ENCODE measurements around the gene LRRC4C.
"Not testable (repeated sequence)": the region's sequence is repeated elsewhere in the genome, so short reads cannot be mapped to it uniquely, and the experiment has no call there.

The LRRC4C gene

DNA sequence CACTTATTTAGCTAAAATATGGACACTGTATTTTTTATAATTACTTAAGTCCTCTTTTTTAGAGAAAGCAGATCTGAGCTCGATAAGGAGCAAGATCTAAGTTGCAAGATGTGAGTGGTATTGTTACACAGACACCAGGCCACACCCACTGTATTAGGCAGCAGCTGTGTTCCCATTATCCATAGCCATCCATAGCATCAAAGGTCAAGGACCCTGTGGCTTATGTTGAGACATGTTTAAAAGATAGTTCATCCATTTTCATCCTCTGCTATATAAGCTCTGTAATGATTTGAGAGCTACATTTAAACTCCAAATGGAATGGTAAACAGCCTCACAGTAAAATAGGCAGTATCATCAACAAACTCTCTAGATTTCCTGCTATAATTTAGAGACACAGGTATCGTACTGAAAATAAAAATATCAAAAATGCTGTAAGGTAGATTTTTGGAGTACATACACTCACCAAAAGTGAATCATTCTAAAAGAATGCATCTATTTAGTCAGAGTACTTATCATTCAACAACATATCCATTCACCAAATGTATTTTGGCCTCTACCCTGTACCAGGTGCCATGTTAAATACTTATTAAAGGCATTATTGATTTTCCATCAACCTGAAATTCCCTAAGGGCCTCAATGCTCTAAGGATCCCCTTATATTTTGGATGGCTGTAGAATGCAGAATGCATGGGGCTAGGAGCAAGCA lies 574.0 kb downstream of the LRRC4C start:
- FAIRE-seq, result no peak
- no peak for DNase-seq (ENCODE audit: low spot score)

DNA sequence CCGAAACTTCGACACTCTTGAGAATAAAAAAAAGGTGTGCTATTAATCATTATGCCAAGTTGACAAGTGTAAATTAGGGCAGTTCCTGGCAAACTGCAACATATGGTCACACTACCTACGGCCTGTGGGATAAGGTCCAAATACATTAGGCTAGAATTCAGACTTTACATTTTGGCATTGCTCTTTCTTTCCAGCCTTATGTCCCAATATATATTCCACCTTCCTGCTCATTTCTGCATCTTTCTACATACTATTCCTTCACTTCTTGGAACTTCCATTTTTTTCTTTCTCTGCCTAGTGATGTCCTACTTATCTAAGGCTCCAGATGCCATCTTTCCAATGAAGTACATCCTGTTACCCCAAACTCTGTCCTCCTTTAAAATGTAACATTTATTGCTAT lies 577.2 kb downstream of the LRRC4C start:
- FAIRE-seq, result no peak
- DNase-seq (ENCODE audit: low spot score), result no peak

DNA sequence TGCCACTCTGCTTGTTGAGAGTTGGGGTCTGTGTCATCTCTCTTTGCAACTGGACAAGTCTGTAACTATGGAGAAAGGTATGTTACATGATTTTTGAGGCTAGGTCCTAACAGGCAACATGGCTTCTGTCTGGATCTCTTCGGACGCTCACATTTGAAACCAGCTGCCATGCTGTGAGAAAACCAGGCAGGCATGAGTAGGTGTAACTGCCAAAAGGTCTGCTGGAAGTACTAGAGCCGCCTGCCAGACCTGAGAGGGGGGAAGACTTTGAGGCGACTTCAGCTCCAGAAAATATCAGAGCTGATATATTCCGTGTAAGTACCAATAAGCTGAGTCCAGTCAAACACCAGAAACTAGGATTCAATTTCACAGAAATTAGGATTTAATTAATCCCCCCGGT lies 579.5 kb downstream of the LRRC4C start:
- DNase-seq (ENCODE audit: low spot score) (no peak), FAIRE-seq (no peak)

DNA sequence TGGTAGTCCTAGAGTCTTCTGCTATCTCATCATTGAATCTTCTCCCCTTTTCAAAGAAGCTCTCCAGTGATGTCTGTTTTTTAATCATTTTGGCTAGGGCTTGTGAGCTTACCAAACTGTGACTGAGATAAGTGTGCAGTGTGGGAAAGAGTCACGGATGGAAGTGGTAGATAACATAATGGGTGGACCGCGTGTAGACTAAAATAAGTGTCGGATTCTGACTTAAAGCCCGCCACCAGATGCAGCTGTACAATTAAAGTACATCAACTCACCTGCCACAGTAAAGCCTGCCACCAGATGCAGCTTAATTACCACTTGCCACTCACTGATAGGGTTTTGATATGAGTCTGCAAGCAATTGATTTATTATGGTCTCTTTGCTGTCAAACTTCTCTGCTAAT lies 581.5 kb downstream of the LRRC4C start:
- FAIRE-seq (no peak), DNase-seq (ENCODE audit: low spot score) (no peak)

DNA sequence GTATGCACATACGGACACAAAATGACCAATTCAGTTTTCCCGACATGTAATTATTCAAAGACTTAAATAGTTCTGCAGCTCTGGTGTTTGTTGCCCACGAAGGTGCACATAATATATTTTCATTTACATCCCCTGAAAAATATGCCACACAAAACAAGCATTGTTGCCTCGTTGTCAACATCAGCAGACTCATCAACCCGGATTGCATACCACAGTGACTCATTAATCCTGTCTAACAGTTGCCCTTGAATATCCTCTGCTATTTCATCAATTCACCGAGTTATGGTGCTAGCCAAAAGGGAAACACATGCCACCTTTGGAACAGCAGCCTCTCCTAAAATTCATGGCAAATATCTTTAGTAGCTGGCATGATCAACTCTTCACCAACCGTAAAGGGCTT lies 582.2 kb downstream of the LRRC4C start:
- FAIRE-seq, result no peak
- peak; percentile 48 for DNase-seq (ENCODE audit: low spot score)

DNA sequence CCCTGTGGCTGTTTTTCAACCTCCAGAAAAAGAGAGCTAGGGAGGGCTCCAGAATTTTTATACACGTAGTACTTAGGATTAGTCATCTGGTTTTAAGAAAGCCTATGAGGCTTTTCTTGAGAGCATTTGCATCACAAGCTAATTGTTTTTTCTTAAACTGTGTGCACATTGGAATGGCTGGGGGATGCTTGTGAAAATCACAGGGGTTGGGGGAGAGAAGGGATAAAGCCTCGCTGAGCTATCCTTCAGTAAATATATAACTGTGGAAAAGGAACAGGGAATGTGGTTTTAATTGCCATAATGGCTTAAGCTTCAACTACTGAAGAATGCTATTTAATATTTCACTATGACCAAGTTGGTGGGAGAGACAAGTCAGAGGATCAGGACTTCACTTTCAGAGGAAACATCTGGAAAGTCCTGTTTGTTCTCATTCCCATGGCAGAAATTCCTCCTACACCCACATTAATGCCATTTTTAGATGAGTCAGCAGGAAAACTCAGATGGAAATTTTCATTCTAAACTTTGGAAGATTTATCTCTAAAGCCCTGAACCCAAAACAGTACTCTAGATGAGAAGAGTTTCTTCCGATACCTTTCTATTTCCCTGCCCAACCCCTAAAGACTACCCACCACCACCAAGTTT lies 591.3 kb downstream of the LRRC4C start:
- DNase-seq (ENCODE audit: low spot score), result peak; percentile 55
- FAIRE-seq, result peak; percentile 58

DNA sequence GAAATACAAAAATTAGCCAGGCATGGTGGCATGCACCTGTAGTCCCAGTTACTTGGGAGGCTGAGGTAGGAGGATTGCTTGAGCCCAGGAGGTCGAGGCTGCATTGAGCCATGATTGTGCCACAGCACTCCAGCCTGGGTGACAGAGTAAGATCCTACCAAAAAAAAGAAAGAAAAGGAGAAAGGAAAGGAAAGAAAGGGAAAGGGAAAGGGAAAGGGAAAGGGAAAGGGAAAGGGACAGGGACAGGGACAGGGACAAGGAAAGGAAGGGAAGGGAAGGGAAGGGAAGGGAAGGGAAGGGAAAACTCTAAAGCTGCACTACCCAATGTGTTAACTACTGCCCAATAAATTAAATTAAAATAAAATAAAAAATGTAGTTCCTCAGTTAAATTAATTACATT lies 601.7 kb downstream of the LRRC4C start:
- not testable (repeated sequence) for DNase-seq (ENCODE audit: low spot score); FAIRE-seq

DNA sequence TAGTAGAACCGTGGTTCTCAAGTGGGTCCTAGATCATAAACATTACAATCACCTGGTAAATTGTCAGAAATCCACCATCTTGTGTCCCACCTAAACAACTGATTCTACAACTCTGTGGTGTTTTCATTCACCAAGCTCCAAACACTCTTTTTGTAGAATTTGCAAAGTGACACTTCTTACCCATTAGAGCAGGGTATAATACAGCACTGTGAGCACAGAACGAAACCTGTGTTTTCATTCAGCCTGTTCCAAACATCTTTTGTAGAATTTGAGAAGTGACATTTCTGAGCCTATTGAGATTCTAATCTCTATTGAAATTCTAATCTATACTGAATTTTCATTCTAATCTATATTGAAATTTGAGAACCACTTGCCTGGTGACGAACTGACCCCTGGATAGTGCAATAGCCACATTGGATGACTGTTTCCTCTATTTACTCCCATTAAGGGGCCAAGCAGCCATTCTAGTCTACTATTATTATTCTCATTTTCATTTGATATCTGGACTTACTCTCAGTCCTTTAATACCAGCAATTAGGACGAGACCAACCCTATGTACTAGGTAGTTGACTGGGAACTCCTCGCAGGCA lies 616.6 kb downstream of the LRRC4C start:
- no peak for FAIRE-seq
- no peak for DNase-seq (ENCODE audit: low spot score)

DNA sequence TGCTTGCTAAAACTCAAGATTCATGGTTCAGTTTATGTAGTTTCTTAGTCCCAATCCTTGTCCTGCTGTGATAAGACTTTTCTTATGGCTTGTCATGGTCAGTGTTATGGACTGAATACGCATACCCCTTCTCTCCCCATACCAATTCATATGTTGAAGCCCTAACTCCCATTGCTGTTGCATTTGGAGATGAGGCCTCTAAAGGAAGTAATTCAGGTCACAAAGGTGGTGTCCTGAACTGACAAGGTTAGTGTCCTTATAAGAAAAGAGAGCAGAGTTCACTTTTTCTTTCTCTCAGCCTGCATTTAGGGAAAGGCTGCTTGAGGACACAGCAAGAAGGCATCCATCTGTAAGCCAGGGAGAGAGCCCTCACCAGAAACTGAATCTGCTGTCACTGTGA lies 618.2 kb downstream of the LRRC4C start:
- FAIRE-seq, result no peak

DNA sequence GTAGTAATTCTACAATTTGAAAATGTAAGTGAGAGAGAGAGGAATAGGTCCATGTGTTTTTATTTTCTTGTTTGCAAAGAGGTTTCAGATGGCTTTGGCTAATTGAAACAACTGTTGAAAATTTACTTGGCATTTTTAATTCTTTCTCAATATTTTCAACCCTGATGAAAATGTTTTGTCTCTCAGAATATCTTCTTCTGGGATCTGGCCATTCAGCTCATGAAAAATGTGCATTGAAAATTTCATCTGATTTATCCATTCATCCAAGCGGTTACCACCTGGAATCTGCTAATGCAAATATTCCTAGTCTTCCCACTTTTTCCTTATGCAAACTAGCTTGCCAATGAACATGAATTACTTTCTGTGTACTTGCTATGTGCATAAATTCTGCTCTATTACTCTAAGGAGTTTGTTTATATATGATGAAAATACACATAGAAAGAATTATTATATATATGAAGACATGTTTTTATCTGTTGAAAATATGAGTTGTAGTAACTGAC lies 621.2 kb downstream of the LRRC4C start:
- DNase-seq (ENCODE audit: low spot score) (no peak), FAIRE-seq (no peak)

More for the DNA sequence above, 618.2 kb downstream of the LRRC4C start:
- no peak for DNase-seq (ENCODE audit: low spot score)

DNA sequence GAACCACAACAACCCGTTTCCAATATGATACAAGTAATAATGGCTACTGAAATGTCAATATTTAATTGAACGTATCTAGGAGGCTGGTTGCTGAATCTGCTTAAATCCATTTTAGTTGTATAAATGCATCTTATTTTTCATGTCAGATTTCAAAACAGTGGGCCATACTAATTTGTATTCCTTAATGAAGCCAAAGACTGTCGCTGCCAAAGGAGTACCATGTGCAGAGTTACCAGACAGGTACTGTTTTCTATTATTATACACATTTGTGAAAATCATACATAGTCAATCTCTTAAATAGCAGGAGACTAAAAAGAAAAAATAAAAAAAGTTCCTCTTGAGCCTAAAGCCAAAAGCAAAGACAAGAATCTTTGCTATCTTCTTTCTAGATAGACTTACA lies 632.3 kb downstream of the LRRC4C start:
- no peak for FAIRE-seq
- DNase-seq (ENCODE audit: low spot score), result no peak

DNA sequence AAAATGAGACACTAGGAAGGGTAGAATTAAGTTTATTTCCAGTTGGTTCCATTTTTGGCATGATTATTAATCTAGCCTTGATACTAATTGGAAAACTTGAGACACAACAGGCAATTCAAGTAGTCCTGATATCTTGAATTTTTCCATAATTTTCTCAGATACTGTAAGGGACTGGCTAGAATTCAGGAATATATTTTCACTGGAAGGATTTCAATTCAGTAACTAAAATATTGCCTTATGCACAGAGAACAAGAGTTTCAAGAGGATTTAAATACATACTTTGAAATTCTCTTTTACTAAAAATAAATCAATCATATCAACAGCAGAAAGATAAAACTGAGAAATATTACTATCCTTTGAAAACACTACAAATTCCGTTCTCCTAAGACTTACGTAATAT lies 632.9 kb downstream of the LRRC4C start:
- DNase-seq (ENCODE audit: low spot score) (no peak), FAIRE-seq (no peak)

DNA sequence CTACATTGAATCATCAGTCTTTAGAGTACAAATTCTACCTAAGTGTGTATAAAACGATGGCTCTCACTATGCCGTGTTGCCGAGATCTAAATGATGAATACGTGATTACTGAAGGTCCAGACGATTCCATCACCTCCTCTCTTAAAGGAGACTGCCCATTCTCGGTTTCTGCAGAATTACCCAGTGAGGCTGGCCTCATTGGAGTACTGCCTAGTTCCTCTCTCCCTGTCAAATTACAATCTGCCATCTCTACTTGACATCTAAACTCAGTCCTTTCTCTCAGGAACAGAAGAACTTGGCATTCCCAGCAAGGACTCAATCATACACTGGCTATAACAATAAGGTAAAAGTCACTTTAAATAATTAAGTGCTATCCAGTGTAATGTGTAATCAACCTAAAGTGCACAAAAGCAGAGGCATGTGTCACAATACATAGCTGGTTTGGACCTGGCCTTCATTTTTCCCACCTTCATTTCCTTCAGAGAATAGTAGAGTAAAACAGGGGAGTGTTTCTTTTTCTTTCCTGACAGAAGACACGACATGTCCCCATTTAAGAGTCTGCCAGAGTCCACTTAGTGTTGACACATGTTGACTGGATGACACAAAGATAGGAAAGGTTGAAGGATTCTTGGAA lies 634.1 kb downstream of the LRRC4C start:
- no peak for DNase-seq (ENCODE audit: low spot score)
- no peak for FAIRE-seq

DNA sequence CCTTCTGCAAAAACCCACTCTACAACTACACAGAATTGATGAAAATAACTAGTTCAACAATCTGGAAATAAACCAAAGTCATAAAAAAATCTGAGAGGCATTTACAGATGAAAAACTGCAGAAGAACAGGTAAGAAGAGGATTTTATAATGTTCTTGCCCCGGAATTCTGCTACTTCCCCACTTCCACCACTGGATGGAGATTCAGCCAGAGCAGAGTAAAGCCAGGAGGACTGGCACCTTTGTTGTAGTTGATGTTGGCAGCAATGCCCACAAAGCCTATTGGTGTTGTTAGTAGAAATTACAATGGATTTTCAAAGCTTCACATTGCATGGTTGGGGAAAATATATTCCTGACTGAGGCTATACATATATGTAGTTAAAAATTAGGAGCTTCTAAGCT lies 640.2 kb downstream of the LRRC4C start:
- DNase-seq (ENCODE audit: low spot score) (no peak), FAIRE-seq (no peak)

DNA sequence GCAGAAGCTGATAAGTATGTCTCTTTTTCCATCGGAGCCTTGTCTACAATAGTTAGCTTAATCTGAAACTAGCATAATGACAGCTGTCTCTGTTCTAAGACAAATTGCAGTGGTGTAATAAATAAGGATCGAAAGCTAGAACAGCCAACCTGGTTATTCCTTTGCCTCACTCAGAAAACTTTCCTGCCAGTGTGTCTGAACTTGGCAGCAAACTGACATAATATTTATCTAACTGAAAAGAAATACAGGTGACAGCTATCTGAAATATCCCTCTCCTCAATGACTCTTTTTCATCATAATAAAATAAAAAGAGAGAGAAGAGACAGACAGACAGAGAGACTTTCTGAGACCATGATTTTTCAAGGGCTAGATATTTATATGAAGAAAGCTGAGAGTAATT lies 642.5 kb downstream of the LRRC4C start:
- FAIRE-seq (no peak), DNase-seq (ENCODE audit: low spot score) (no peak)

DNA sequence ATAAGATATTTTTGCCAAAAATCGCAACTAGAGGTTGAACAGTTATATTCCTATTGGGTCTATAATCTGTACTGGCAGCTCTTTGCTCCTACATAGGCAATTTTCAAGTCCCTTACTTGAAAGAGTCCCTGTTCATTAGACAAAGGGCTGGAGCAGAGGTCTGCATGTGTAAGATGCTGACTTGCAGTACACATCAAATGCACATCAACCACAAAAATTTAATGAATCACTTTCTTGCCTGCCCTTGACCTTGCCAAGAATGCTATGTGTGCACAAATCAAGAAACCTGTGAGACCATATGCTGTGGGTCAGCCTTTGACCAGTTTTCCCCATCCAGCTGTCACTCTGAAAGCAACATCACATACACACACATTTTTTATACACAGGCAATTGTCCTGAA lies 661.5 kb downstream of the LRRC4C start:
- peak; percentile 90 for FAIRE-seq
- peak; percentile 84 for DNase-seq (ENCODE audit: low spot score)

DNA sequence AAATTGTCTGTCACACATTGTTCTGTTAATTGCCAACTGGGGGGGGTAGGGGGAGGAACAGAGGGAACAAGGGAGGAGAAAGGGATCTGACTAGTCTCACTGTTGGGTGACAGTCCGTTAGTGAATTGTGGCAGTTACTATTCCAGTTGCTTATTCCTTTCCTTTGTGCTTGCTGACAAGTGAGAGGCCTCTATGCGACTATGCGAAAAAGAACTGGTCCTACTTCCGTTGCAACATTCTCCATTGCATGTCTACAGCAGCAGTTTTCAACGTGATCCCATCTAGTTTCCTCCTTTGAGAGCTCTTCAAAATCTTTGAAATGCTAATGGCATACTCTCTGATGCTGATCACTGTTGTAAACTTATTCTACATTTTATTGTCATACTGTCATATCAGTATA lies 672.2 kb downstream of the LRRC4C start:
- no peak for FAIRE-seq

DNA sequence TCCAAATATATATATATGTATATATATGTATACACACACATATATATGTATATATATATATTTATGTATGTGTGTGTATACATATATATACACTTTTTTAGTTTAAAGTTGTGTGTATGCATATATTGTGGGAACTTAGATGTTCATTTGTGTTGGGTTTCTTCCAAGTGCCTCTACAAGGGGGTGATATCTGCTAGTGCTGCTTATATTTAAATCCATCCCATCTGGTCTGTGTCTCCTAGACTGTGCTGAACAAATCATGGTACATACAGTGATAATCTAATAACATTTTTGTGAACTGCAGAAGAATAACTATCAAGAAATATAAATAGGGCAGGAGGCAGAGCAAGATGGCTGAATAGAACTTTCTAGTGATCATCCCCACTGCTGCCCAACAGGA lies 696.4 kb downstream of the LRRC4C start:
- no peak for DNase-seq (ENCODE audit: low spot score)
- FAIRE-seq, result no peak

More for the DNA sequence above, 672.2 kb downstream of the LRRC4C start:
- DNase-seq (ENCODE audit: low spot score), result no peak

DNA sequence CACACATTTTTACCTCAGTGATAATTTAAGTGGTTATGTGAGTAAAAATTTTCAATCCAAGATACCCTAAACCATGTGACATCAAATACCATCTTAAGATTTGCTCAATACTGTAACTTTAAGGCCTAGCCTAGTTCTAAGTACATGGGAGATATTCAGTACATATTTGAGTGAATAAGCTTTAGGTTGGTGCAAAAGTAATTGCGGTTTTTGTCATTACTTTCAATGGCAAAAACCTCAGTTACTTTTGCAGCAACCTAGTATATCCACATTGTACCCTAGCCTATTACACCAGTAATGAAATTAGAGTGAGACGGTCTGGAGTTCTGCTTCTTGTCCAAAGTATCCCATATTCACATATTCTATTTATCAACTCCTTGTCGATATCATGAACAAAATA lies 700.1 kb downstream of the LRRC4C start:
- FAIRE-seq (no peak), DNase-seq (ENCODE audit: low spot score) (no peak)

DNA sequence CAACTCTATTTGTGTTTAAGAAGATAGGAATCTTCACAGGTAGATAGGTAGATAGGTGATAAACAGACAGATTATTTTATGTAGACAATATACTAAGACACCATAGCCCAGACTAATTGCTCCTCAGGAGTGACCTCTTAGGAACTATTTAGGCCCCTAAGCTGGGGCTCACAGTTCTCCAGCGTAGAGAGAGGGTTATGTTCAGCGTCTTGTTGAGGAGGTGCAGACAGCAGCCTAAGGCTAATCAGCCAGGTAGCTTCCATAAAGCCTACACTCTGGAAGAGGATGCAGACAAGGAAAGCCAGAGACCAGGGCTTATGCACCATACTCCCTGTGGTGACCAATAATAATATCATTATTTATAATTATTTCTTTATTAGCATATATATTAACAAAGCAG lies 705.2 kb downstream of the LRRC4C start:
- FAIRE-seq, result no peak
- DNase-seq (ENCODE audit: low spot score), result no peak

DNA sequence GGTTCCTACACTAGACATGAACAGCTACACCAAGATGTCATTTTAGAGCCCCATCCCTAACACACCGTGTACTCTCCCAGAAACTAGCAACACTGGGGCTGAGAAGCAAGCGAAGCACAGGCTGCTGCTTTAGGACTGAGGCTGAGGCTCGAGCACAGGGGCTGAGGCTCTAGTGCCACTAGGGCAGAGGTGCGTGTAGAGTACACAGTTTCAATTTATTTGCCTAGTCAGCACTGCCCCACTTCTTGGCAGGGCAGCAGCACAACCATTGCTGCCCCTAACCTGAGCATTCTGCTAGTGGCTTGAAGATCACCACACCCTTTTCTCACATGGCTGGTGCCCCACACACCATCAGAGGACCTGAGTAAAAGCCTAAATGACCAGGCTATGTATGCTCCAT lies 713.2 kb downstream of the LRRC4C start:
- FAIRE-seq, result no peak
- DNase-seq (ENCODE audit: low spot score), result no peak

DNA sequence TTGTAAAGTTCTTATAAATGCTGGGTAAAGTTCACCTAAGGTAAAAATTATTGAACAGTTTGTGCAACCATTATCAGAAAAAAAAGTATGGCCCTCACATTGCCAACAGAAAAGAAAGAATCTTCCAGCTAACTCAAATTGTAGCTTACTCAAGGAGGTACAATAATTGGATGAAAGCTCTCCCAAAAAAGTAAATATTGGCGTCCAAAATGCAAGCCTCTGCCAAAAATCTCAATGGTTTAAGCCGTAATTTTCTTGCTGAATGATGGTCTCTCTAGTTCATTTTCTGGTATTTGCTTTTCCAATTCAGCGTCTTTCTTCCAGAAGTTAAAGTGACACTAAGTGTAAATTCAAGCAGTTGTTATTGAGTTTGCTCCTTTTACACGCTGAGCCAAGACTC lies 727.3 kb downstream of the LRRC4C start:
- DNase-seq (ENCODE audit: low spot score) (no peak), FAIRE-seq (no peak)
